SU-DHL-6 (cell line): ENCODE results near the gene IQCN.
A peak's percentile ranks its signal among the peaks of the same experiment; 100 is the strongest.

Experiments used
- H2AFZ ChIP-seq: fragments of 200-600 bp; sonication (generic); 2 replicates; pipeline ENCODE4 v1.6.1; 2014; ENCODE audit warnings: low read depth, mild to moderate bottlenecking, moderate library complexity, mixed read lengths, antibody characterized with exemption, low read length; ENCODE audit not compliant: severe bottlenecking
- H3F3A ChIP-seq: fragments of 200-600 bp; shearing (Covaris generic); 2 replicates; pipeline ENCODE4 v1.6.0; 2016; ENCODE audit warnings: antibody characterized with exemption, mild to moderate bottlenecking; ENCODE audit not compliant: insufficient read depth
- H3K27ac ChIP-seq: fragments of 200-600 bp; sonication (generic); 2 replicates; pipeline ENCODE4 v1.5.1; 2016; ENCODE audit warnings: low read depth, mild to moderate bottlenecking, low read length, moderate library complexity, mixed read lengths
- H3K27me3 ChIP-seq: fragments of 200-600 bp; sonication (generic), shearing (Covaris generic); 2 replicates; pipeline ENCODE4 v1.6.0; 2014; ENCODE audit warnings: mild to moderate bottlenecking, low read length
- H3K36me3 ChIP-seq: fragments of 200-600 bp; sonication (generic); 2 replicates; pipeline ENCODE4 v1.6.1; 2014; ENCODE audit warnings: mild to moderate bottlenecking, low read length, mixed read lengths
- H3K4me2 ChIP-seq: fragments of 300-600, 200-600 bp; shearing (Covaris generic), sonication (generic); 2 replicates; pipeline ENCODE4 v1.6.0; 2014; ENCODE audit warnings: low read length, low read depth, mild to moderate bottlenecking; ENCODE audit not compliant: poor library complexity, severe bottlenecking
- H3K4me3 ChIP-seq: fragments of 200-600 bp; sonication (generic); 2 replicates; pipeline ENCODE4 v1.5.1; 2014; ENCODE audit warnings: antibody characterized with exemption, low read length, mild to moderate bottlenecking, mixed read lengths; ENCODE audit not compliant: insufficient read depth, poor library complexity, severe bottlenecking
- H3K79me2 ChIP-seq: fragments of 200-600 bp; sonication (generic); 2 replicates; pipeline ENCODE4 v1.6.1; 2014; ENCODE audit warnings: mild to moderate bottlenecking, low read length, moderate library complexity; ENCODE audit not compliant: insufficient read depth
- H3K9ac ChIP-seq: fragments of 200-600 bp; sonication (generic); 2 replicates; pipeline ENCODE4 v1.7.0; 2014; ENCODE audit warnings: mild to moderate bottlenecking, low read length
- H3K9me2 ChIP-seq: fragments of 200-600 bp; sonication (generic); replicated peaks from 2 replicates; pipeline ENCODE4 v1.6.1; 2014; ENCODE audit warnings: low read length; ENCODE audit not compliant: insufficient read depth
- H3K9me3 ChIP-seq: fragments of 200-600 bp; sonication (generic); 2 replicates; pipeline ENCODE4 v1.6.1; 2014; ENCODE audit warnings: low read length, mixed read lengths; ENCODE audit not compliant: insufficient read depth
- H4K20me1 ChIP-seq: fragments of 200-600 bp; sonication (generic); 2 replicates; pipeline ENCODE4 v1.6.1; 2014; ENCODE audit warnings: low read depth, mild to moderate bottlenecking, antibody characterized with exemption, low read length, moderate library complexity, mixed read lengths
- CTCF ChIP-seq: fragments of 200-600 bp; sonication (generic); IDR thresholded peaks from one replicate; pipeline ENCODE4 v1.5.1; 2017; ENCODE audit warnings: antibody characterized with exemption, mild to moderate bottlenecking, low read length, moderate library complexity; ENCODE audit not compliant: insufficient read depth, poor library complexity, severe bottlenecking
- EZH2phosphoT487 ChIP-seq: fragments of 200-600 bp; sonication (generic), shearing (Covaris generic); conservative IDR thresholded peaks from 2 replicates; pipeline ENCODE4 v1.6.1; 2018; ENCODE audit warnings: mild to moderate bottlenecking, antibody characterized with exemption, low read length, moderate library complexity, mixed read lengths

The IQCN gene

GRCh38 chr19:18279516-18280246, 5.4 kb upstream of the IQCN start:
- Histone ChIP-seq H2AFZ (peak overlapping the region; percentile 56), H3K79me2 (no peaks in the 10 kb centered on the region), H3F3A (peaks cover 9% of the 10 kb centered on the region), H3K9me3 (no peaks in the 10 kb centered on the region), H3K27ac (peak overlapping the region; percentile 92), H3K4me3 (peak overlapping the region; percentile 77), H3K9ac (peak overlapping the region; percentile 72), H3K4me2 (peak overlapping the region; percentile 93), H3K27me3 (no peaks in the 10 kb centered on the region), H4K20me1 (no peaks in the 10 kb centered on the region), H3K36me3 (no peaks in the 10 kb centered on the region), H3K9me2 (no peaks in the 10 kb centered on the region)
- TF ChIP-seq EZH2phosphoT487 (no peak), CTCF (peak; percentile 99)

- Histone ChIP-seq H3K9ac (peak overlapping the region; percentile 72), H3K27ac (peak overlapping the region; percentile 92), H3K4me2 (peak overlapping the region; percentile 93), H3F3A (peaks cover 9% of the 10 kb centered on the region), H3K27me3 (no peaks in the 10 kb centered on the region), H3K36me3 (no peaks in the 10 kb centered on the region), H3K79me2 (no peaks in the 10 kb centered on the region), H3K9me2 (no peaks in the 10 kb centered on the region), H3K4me3 (peak overlapping the region; percentile 32), H4K20me1 (no peaks in the 10 kb centered on the region), H2AFZ (no peak overlapping the region), H3K9me3 (no peaks in the 10 kb centered on the region)
- TF ChIP-seq CTCF (no peak), EZH2phosphoT487 (no peak)
Observed at GRCh38 chr19:18279266-18279515, 4.9 kb upstream of the IQCN start.

GRCh38 chr19:18278521-18279265, 4.4 kb upstream of the IQCN start:
- Histone ChIP-seq H3K4me2 (peak overlapping the region; percentile 93), H2AFZ (no peak overlapping the region), H3K27ac (peak overlapping the region; percentile 92), H3F3A (peaks cover 9% of the 10 kb centered on the region), H3K9me3 (no peaks in the 10 kb centered on the region), H3K9me2 (no peaks in the 10 kb centered on the region), H3K79me2 (no peaks in the 10 kb centered on the region), H3K27me3 (no peaks in the 10 kb centered on the region), H3K36me3 (no peaks in the 10 kb centered on the region), H3K9ac (peak overlapping the region; percentile 72), H4K20me1 (no peaks in the 10 kb centered on the region), H3K4me3 (peak overlapping the region; percentile 32)
- TF ChIP-seq EZH2phosphoT487 (no peak), CTCF (peak; percentile 40)
